NB4 (cell line): Measurements from ENCODE around the gene RNF187.

ENCODE experiments used
- MYC ChIP-seq: IDR thresholded peaks from 2 replicates; pipeline ENCODE4 v1.6.1; 2011; ENCODE audit warnings: low read depth, low read length
- POLR2A ChIP-seq: IDR thresholded peaks from 2 replicates; pipeline ENCODE4 v1.6.1; 2011; ENCODE audit warnings: mild to moderate bottlenecking; ENCODE audit not compliant: insufficient read length; ENCODE audit errors: extremely low read depth
- TF ChIP-seq, protein P1 (sequence below): IDR thresholded peaks from one replicate; pipeline ENCODE4 v1.5.1; 2012; ENCODE audit warnings: low read depth, low read length

GRCh38 chr1:228457017-228457395, 30.2 kb upstream of the RNF187 start:
- TF ChIP-seq, protein P1, sequence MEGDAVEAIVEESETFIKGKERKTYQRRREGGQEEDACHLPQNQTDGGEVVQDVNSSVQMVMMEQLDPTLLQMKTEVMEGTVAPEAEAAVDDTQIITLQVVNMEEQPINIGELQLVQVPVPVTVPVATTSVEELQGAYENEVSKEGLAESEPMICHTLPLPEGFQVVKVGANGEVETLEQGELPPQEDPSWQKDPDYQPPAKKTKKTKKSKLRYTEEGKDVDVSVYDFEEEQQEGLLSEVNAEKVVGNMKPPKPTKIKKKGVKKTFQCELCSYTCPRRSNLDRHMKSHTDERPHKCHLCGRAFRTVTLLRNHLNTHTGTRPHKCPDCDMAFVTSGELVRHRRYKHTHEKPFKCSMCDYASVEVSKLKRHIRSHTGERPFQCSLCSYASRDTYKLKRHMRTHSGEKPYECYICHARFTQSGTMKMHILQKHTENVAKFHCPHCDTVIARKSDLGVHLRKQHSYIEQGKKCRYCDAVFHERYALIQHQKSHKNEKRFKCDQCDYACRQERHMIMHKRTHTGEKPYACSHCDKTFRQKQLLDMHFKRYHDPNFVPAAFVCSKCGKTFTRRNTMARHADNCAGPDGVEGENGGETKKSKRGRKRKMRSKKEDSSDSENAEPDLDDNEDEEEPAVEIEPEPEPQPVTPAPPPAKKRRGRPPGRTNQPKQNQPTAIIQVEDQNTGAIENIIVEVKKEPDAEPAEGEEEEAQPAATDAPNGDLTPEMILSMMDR: no peak
- TF ChIP-seq MYC: no peak
- no peak for TF ChIP-seq POLR2A
